ENCODE data around the gene EFCAB11. TPM values are rescaled to one million over a fixed set of nuclear protein-coding genes. Genes with fewer than 3 reads are reported as not detected.
A peak's percentile ranks its signal among the peaks of the same experiment; 100 is the strongest.

The EFCAB11 gene
- total and polyA plus RNA-seq, 2 experiments from 2014 or later, result 7.7 to 24.6 TPM

- Histone ChIP-seq H3K4me3 (no peak overlapping the region), H3K4me1 (ENCODE audit: insufficient read depth) (no peaks in the 10 kb centered on the region; the same call in 1 of the 2 replicates), H3K27ac (ENCODE audit: low read depth) (no peak overlapping the region), H3F3A (replicated peaks; ENCODE audit: low read depth) (no peaks in the 10 kb centered on the region), H3K27me3 (ENCODE audit: insufficient read depth) (no peaks in the 10 kb centered on the region), H3K4me2 (no peak overlapping the region), H3K36me3 (ENCODE audit: insufficient read depth) (no peaks in the 10 kb centered on the region), H3K9me2 (ENCODE audit: insufficient read depth) (no peaks in the 10 kb centered on the region), H3K79me2 (replicated peaks; ENCODE audit: insufficient read depth) (no peaks in the 10 kb centered on the region), H4K20me1 (replicated peaks; ENCODE audit: insufficient read depth) (no peaks in the 10 kb centered on the region), H2AFZ (no peak overlapping the region)
- Mint-ChIP-seq H3K27ac (no peak overlapping the region), H3K9me3 (peaks cover 11% of the 10 kb centered on the region; the same call in 2 of the 3 replicates), H3K4me3 (no peak overlapping the region), H3K27me3 (ENCODE audit: insufficient read depth, low read depth, poor library complexity) (peaks cover 2% of the 10 kb centered on the region), H3K36me3 (ENCODE audit: low read depth) (peaks cover 16% of the 10 kb centered on the region), H3K4me1 (0 out of 3 replicates have a peak, but pooled peaks cover 3% of the 10 kb centered on the region)
- no peak for ATAC-seq
- no peak for TF ChIP-seq JUNB (IDR thresholded peaks at IDR 0.05; ENCODE audit: unreplicated experiment)
- no peak for TF ChIP-seq CREB1 (CRISPR knock-in tag; IDR thresholded peaks at IDR 0.05; ENCODE audit: low read depth)
- TF ChIP-seq, protein P1, sequence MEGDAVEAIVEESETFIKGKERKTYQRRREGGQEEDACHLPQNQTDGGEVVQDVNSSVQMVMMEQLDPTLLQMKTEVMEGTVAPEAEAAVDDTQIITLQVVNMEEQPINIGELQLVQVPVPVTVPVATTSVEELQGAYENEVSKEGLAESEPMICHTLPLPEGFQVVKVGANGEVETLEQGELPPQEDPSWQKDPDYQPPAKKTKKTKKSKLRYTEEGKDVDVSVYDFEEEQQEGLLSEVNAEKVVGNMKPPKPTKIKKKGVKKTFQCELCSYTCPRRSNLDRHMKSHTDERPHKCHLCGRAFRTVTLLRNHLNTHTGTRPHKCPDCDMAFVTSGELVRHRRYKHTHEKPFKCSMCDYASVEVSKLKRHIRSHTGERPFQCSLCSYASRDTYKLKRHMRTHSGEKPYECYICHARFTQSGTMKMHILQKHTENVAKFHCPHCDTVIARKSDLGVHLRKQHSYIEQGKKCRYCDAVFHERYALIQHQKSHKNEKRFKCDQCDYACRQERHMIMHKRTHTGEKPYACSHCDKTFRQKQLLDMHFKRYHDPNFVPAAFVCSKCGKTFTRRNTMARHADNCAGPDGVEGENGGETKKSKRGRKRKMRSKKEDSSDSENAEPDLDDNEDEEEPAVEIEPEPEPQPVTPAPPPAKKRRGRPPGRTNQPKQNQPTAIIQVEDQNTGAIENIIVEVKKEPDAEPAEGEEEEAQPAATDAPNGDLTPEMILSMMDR (conservative IDR thresholded peaks at IDR 0.05; ENCODE audit: low read depth in 2 of 2), result no peak
- TF ChIP-seq, protein P2, sequence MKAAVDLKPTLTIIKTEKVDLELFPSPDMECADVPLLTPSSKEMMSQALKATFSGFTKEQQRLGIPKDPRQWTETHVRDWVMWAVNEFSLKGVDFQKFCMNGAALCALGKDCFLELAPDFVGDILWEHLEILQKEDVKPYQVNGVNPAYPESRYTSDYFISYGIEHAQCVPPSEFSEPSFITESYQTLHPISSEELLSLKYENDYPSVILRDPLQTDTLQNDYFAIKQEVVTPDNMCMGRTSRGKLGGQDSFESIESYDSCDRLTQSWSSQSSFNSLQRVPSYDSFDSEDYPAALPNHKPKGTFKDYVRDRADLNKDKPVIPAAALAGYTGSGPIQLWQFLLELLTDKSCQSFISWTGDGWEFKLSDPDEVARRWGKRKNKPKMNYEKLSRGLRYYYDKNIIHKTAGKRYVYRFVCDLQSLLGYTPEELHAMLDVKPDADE (IDR thresholded peaks at IDR 0.05), result no peak
- TF ChIP-seq POLR2AphosphoS5 (IDR thresholded peaks at IDR 0.05; ENCODE audit: low read depth), result no peak
- TF ChIP-seq ZNF114 (CRISPR knock-in tag; IDR thresholded peaks at IDR 0.05), result no peak
- no peak for TF ChIP-seq EZH2phosphoT487 (IDR thresholded peaks at IDR 0.05; ENCODE audit: unreplicated experiment)
- TF ChIP-seq NANOG (IDR thresholded peaks at IDR 0.05; ENCODE audit: borderline replicate concordance), result no peak
- TF ChIP-seq, protein P3, sequence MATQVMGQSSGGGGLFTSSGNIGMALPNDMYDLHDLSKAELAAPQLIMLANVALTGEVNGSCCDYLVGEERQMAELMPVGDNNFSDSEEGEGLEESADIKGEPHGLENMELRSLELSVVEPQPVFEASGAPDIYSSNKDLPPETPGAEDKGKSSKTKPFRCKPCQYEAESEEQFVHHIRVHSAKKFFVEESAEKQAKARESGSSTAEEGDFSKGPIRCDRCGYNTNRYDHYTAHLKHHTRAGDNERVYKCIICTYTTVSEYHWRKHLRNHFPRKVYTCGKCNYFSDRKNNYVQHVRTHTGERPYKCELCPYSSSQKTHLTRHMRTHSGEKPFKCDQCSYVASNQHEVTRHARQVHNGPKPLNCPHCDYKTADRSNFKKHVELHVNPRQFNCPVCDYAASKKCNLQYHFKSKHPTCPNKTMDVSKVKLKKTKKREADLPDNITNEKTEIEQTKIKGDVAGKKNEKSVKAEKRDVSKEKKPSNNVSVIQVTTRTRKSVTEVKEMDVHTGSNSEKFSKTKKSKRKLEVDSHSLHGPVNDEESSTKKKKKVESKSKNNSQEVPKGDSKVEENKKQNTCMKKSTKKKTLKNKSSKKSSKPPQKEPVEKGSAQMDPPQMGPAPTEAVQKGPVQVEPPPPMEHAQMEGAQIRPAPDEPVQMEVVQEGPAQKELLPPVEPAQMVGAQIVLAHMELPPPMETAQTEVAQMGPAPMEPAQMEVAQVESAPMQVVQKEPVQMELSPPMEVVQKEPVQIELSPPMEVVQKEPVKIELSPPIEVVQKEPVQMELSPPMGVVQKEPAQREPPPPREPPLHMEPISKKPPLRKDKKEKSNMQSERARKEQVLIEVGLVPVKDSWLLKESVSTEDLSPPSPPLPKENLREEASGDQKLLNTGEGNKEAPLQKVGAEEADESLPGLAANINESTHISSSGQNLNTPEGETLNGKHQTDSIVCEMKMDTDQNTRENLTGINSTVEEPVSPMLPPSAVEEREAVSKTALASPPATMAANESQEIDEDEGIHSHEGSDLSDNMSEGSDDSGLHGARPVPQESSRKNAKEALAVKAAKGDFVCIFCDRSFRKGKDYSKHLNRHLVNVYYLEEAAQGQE (IDR thresholded peaks at IDR 0.05; ENCODE audit: unreplicated experiment), result no peak
- TF ChIP-seq ZNF331 (CRISPR knock-in tag; IDR thresholded peaks at IDR 0.05; ENCODE audit: low read depth), result no peak
- TF ChIP-seq EZH2 (IDR thresholded peaks at IDR 0.05; ENCODE audit: low read depth, unreplicated experiment), result no peak
- DNase-seq (ENCODE audit: low spot score), result peak; percentile 18
Measured at GRCh38 chr14:89823743-89824142, 130.8 kb downstream of the EFCAB11 start.

Data from GM23338 (cell line).